Measurements from ENCODE around the gene DPP6. TPM values are rescaled to one million over a fixed set of nuclear protein-coding genes. Genes with fewer than 3 reads are reported as not detected.
"Not testable (repeated sequence)": the region's sequence is repeated elsewhere in the genome, so short reads cannot be mapped to it uniquely, and the experiment has no call there.

Gene DPP6
- total RNA-seq, 1 donor from 2014 or later: not detected

GRCh38 chr7:154053466-154054312 lies 1.5 kb downstream of the DPP6 start:
- H3K9me3 Mint-ChIP-seq; intact Hi-C loops (cut with micrococcal nuclease); H3K4me1 Mint-ChIP-seq; H3K27ac Mint-ChIP-seq; H3K36me3 Mint-ChIP-seq (ENCODE audit: low read depth); H3K27me3 Mint-ChIP-seq; H3K4me3 Mint-ChIP-seq; DNase-seq: not testable (repeated sequence)

DNA sequence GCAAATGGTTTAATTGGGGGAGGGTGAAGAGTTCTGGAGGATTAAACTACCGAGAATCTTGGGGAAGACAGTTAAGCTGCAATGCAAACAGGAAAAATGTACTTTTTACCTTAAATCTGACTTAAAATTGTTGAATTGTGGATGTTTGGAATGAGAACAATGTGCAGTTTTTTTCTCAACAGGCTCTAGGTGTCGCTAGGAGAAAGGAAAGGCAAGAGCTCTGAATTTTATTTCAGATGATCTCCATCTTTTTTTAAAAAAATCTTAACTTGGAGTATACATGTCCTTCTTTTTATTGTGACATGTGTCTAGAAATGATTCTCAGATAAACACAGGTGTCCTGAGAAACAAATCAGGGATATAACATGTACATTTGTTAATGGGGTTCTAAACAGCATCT lies 2.5 kb downstream of the DPP6 start:
- DNase-seq; H3K4me3 Mint-ChIP-seq; H3K36me3 Mint-ChIP-seq (ENCODE audit: low read depth); H3K27me3 Mint-ChIP-seq; H3K4me1 Mint-ChIP-seq; intact Hi-C loops (cut with micrococcal nuclease); H3K9me3 Mint-ChIP-seq; H3K27ac Mint-ChIP-seq: not testable (repeated sequence)

- intact Hi-C loops (cut with micrococcal nuclease); H3K27me3 Mint-ChIP-seq; H3K4me1 Mint-ChIP-seq; H3K4me3 Mint-ChIP-seq; H3K36me3 Mint-ChIP-seq (ENCODE audit: low read depth); H3K9me3 Mint-ChIP-seq; H3K27ac Mint-ChIP-seq: not testable (repeated sequence)
- DNase-seq: peak; percentile 73
Observed at GRCh38 chr7:154055491-154056106, 3.4 kb downstream of the DPP6 start.

DNA sequence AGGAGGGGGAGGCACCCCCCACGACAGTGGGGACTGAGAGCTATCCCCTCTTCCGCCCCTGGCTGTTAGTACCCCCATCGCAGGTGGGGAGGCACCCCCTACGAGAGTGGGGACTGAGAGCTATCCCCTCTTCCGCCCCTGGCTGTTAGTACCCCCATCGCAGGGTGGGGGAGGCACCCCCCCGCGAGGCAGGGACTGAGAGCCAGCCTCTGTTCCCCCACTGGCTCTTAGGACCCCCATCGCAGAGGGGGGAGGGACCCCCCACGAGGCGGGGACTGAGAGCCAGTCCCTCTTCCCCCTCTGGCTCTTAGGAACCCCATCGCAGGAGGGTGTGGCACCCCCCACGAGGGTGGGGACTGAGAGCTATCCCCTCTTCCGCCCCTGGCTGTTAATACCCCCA lies 6.6 kb downstream of the DPP6 start:
- H3K9me3 Mint-ChIP-seq; H3K27ac Mint-ChIP-seq; H3K4me3 Mint-ChIP-seq; H3K4me1 Mint-ChIP-seq; DNase-seq; H3K27me3 Mint-ChIP-seq; H3K36me3 Mint-ChIP-seq (ENCODE audit: low read depth); intact Hi-C loops (cut with micrococcal nuclease): not testable (repeated sequence)

GRCh38 chr7:154060551-154060950 lies 8.4 kb downstream of the DPP6 start:
- H3K4me3 Mint-ChIP-seq; H3K27ac Mint-ChIP-seq; DNase-seq; H3K4me1 Mint-ChIP-seq; H3K9me3 Mint-ChIP-seq; H3K36me3 Mint-ChIP-seq (ENCODE audit: low read depth); intact Hi-C loops (cut with micrococcal nuclease); H3K27me3 Mint-ChIP-seq: not testable (repeated sequence)

GRCh38 chr7:154071833-154072232 lies 19.6 kb downstream of the DPP6 start:
- intact Hi-C loops (cut with micrococcal nuclease); H3K9me3 Mint-ChIP-seq; H3K4me1 Mint-ChIP-seq; H3K4me3 Mint-ChIP-seq; DNase-seq; H3K36me3 Mint-ChIP-seq (ENCODE audit: low read depth); H3K27ac Mint-ChIP-seq; H3K27me3 Mint-ChIP-seq: not testable (repeated sequence)

DNA sequence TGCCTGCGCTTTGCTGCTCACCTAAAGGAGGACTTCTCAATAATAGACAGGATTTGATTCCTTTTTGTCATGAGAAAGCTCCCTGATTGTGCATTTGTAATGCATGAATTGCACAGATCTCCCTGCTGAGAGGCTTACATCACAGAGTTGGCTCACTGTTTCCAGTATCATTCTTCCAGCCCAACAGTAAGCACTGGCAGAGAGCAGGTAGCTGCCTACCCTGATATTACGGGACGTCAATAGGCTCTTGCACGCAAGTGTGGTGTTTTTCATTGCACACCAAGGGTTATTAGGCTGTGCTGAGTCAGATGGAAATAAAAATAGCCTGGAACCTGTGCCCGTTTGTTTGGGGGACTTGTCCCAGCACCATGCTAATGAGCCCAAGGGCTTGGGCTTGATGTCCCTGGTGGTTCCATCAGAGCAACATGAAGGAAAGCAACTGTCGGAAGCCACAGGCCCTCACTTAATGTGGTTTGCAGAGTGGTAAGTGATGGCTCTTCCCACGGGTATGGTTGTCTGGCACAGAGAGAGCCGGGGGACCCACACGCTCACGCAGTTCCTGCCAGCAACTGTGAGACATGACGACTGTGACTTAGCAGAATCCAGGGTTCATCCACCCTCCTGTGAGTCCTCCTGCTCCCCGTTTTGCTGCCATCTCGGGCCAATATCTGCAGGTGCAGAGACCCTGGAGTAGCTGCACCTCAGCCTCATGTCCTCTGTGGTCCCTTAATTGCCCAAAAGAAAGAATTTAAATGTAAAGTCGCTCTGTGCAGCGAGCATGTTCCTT lies 20.4 kb downstream of the DPP6 start:
- H3K36me3 Mint-ChIP-seq (ENCODE audit: low read depth); H3K4me3 Mint-ChIP-seq; DNase-seq; H3K9me3 Mint-ChIP-seq; H3K27me3 Mint-ChIP-seq; H3K27ac Mint-ChIP-seq; H3K4me1 Mint-ChIP-seq; intact Hi-C loops (cut with micrococcal nuclease): not testable (repeated sequence)

GRCh38 chr7:154078523-154078922 lies 26.3 kb downstream of the DPP6 start:
- H3K4me3 Mint-ChIP-seq; DNase-seq; H3K9me3 Mint-ChIP-seq; H3K27ac Mint-ChIP-seq; H3K36me3 Mint-ChIP-seq (ENCODE audit: low read depth); intact Hi-C loops (cut with micrococcal nuclease); H3K27me3 Mint-ChIP-seq; H3K4me1 Mint-ChIP-seq: not testable (repeated sequence)

- H3K9me3 Mint-ChIP-seq; H3K4me1 Mint-ChIP-seq; intact Hi-C loops (cut with micrococcal nuclease): not testable (repeated sequence)
Observed at GRCh38 chr7:154080249-154080648, 28.1 kb downstream of the DPP6 start.

GRCh38 chr7:154087037-154087725 lies 35.0 kb downstream of the DPP6 start:
- H3K27me3 Mint-ChIP-seq; H3K4me3 Mint-ChIP-seq; H3K9me3 Mint-ChIP-seq; H3K4me1 Mint-ChIP-seq; intact Hi-C loops (cut with micrococcal nuclease); DNase-seq; H3K36me3 Mint-ChIP-seq (ENCODE audit: low read depth); H3K27ac Mint-ChIP-seq: not testable (repeated sequence)

More at GRCh38 chr7:154080249-154080648, 28.1 kb downstream of the DPP6 start:
- H3K27ac Mint-ChIP-seq; H3K27me3 Mint-ChIP-seq; H3K36me3 Mint-ChIP-seq (ENCODE audit: low read depth); H3K4me3 Mint-ChIP-seq; DNase-seq: not testable (repeated sequence)

GRCh38 chr7:154092093-154092492 lies 39.9 kb downstream of the DPP6 start:
- H3K4me3 Mint-ChIP-seq; H3K9me3 Mint-ChIP-seq; DNase-seq; H3K36me3 Mint-ChIP-seq (ENCODE audit: low read depth); H3K4me1 Mint-ChIP-seq; H3K27me3 Mint-ChIP-seq; intact Hi-C loops (cut with micrococcal nuclease); H3K27ac Mint-ChIP-seq: not testable (repeated sequence)

DNA sequence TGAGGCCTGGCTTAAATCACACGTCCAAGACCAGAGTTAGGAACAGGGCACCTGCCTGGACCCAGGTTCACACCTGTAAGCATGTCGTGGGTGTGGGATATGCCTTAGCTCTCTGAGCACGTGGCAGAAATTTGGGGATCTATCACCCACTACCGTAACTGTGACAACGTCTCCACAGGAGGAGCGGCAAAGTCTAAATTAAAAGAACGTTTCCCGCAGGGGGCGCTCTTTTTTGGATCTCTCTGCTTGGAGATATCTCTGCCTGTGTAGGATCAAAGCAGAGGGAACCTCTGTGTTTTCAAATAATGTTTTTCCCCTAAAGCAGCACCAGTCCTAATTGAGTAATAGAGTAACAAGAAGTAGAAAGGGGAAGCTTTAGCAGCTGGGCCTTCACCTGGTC lies 43.0 kb downstream of the DPP6 start:
- intact Hi-C loops (cut with micrococcal nuclease); H3K9me3 Mint-ChIP-seq: not testable (repeated sequence)

GRCh38 chr7:154105063-154105462 lies 52.9 kb downstream of the DPP6 start:
- H3K36me3 Mint-ChIP-seq (ENCODE audit: low read depth); H3K9me3 Mint-ChIP-seq; intact Hi-C loops (cut with micrococcal nuclease); H3K4me3 Mint-ChIP-seq; H3K4me1 Mint-ChIP-seq; H3K27ac Mint-ChIP-seq; DNase-seq; H3K27me3 Mint-ChIP-seq: not testable (repeated sequence)

More for the DNA sequence above, 43.0 kb downstream of the DPP6 start:
- not testable (repeated sequence) for H3K27ac Mint-ChIP-seq; H3K36me3 Mint-ChIP-seq (ENCODE audit: low read depth); H3K4me3 Mint-ChIP-seq; H3K4me1 Mint-ChIP-seq; DNase-seq; H3K27me3 Mint-ChIP-seq

- intact Hi-C loops (cut with micrococcal nuclease); H3K36me3 Mint-ChIP-seq (ENCODE audit: low read depth); DNase-seq; H3K4me3 Mint-ChIP-seq; H3K4me1 Mint-ChIP-seq; H3K27me3 Mint-ChIP-seq; H3K27ac Mint-ChIP-seq; H3K9me3 Mint-ChIP-seq: not testable (repeated sequence)
Observed at GRCh38 chr7:154109615-154110014, 57.4 kb downstream of the DPP6 start.

Measured in activated CD4-positive, alpha-beta T cell treated with anti-CD3 and anti-CD28 coated beads, Interleukin-2, amount 10 ng/mL, durations not matched to agents 24 days and 14 days (primary cell).